PC-9 (cell line): ENCODE data around the gene DENND1A. TPM values are rescaled to one million over a fixed set of nuclear protein-coding genes. Genes with fewer than 3 reads are reported as not detected.

ENCODE experiments used
- BruUV-seq: library from RNA; stranded (reverse); fragments of 400-500 nt; replicated peaks from 2 replicates; lab custom pipeline; 2021; lab: Mats Ljungman, UMichigan
- CTCF ChIA-PET: fragments of 300-600 bp; sonication (Branson Sonifier 250); formaldehyde crosslinking; loops from one replicate; lab custom pipeline; 2022; ENCODE audit warnings: antibody characterized with exemption; lab: Charles Lee
- POLR2A ChIA-PET: fragments of 300-600 bp; sonication (Branson Sonifier 250); formaldehyde crosslinking; loops from one replicate; lab custom pipeline; 2022; ENCODE audit warnings: antibody characterized with exemption; ENCODE audit not compliant: unreplicated experiment; lab: Charles Lee
- DNase-seq, 2 experiments: peaks; one replicate each; pipeline versions ENCODE4 v3.0.0 to v3.0.0-alpha.2; 2015 to 2022; ENCODE audit warnings: mixed read lengths in 1 of 2
- H2AFZ ChIP-seq: fragments of 200-600 bp; sonication (generic); 2 replicates; pipeline ENCODE4 v1.8.1; 2017; ENCODE audit warnings: antibody characterized with exemption
- H3F3A ChIP-seq: fragments of 200-600 bp; sonication (generic); 2 replicates; pipeline ENCODE4 v1.8.1; 2017; ENCODE audit warnings: antibody characterized with exemption, mild to moderate bottlenecking, low read depth; ENCODE audit not compliant: insufficient read depth
- H3K27ac ChIP-seq: fragments of 200-600 bp; sonication (generic); 2 replicates; pipeline ENCODE4 v1.6.1; 2016; ENCODE audit warnings: mixed run types
- H3K27me3 ChIP-seq: fragments of 200-600 bp; sonication (generic); 2 replicates; pipeline ENCODE4 v1.6.1; 2016; ENCODE audit warnings: low read depth, mixed run types; ENCODE audit not compliant: insufficient read depth
- H3K36me3 ChIP-seq: fragments of 200-600 bp; sonication (generic); 2 replicates; pipeline ENCODE4 v1.6.1; 2016; ENCODE audit warnings: low read depth, mixed run types
- H3K4me1 ChIP-seq: fragments of 200-600 bp; sonication (generic); replicated peaks from 2 replicates; pipeline ENCODE4 v1.6.1; 2016; ENCODE audit warnings: mixed run types; ENCODE audit not compliant: insufficient read depth
- H3K4me2 ChIP-seq: fragments of 200-600 bp; sonication (generic); 2 replicates; pipeline ENCODE4 v1.6.1; 2017; ENCODE audit warnings: mixed run types
- H3K4me3 ChIP-seq: fragments of 200-600 bp; sonication (generic); 2 replicates; pipeline ENCODE4 v1.6.1; 2016; ENCODE audit warnings: mixed run types
- H3K79me2 ChIP-seq: fragments of 200-600 bp; sonication (generic); 2 replicates; pipeline ENCODE4 v1.6.1; 2017; ENCODE audit warnings: low read depth, mixed run types
- H3K9me2 ChIP-seq: fragments of 200-600 bp; sonication (generic); 2 replicates; pipeline ENCODE4 v1.8.1; 2017; ENCODE audit warnings: mild to moderate bottlenecking; ENCODE audit not compliant: insufficient read depth
- H3K9me3 ChIP-seq: fragments of 200-600 bp; sonication (generic); 2 replicates; pipeline ENCODE4 v1.8.1; 2016; ENCODE audit warnings: low read depth; ENCODE audit not compliant: insufficient read depth
- H4K20me1 ChIP-seq: fragments of 200-600 bp; sonication (generic); 2 replicates; pipeline ENCODE4 v1.8.1; 2017; ENCODE audit not compliant: insufficient read depth
- CTCF ChIP-seq: fragments of 200-600 bp; sonication (generic); conservative IDR thresholded peaks from 2 replicates; pipeline ENCODE4 v1.6.1; 2017; ENCODE audit warnings: mixed run types, antibody characterized with exemption, mild to moderate bottlenecking, moderate library complexity
- EZH2 ChIP-seq: fragments of 200-600 bp; sonication (generic); IDR thresholded peaks from 2 replicates; pipeline ENCODE4 v1.8.0; 2017; ENCODE audit warnings: antibody characterized with exemption, low read depth
- intact Hi-C: fragments of 100-400 bp; cut with micrococcal nuclease; formaldehyde crosslinking; loops from one replicate; pipeline ENCODE4 v1.10.0; 2022; ENCODE audit not compliant: unreplicated experiment
- total RNA-seq: library from RNA; stranded (reverse); gene quantifications from 2 replicates; pipeline ENCODE4 v1.2.3, GENCODE V29; 2021

DENND1A gene
- total RNA-seq, 1 experiment from 2014 or later, result 37.7 TPM

GRCh38 chr9:123419091-123419490 is 510.8 kb downstream of the DENND1A start:
- H2AFZ ChIP-seq, result no peak overlapping the region
- H3K4me3 ChIP-seq, result no peak overlapping the region
- peaks cover 4% of the 10 kb centered on the region for H4K20me1 ChIP-seq
- no peaks in the 10 kb centered on the region for H3F3A ChIP-seq
- no peak overlapping the region for H3K27ac ChIP-seq
- BruUV-seq, result no TSS peak
- ChIA-PET CTCF (interaction anchor here (0.6 kb wide), 1 partner anchor 9 kb away, joined by 3 read pairs; no protein-coding TSS in a partner anchor), POLR2A (no interaction called here)
- H3K4me1 ChIP-seq, result peaks cover 8% of the 10 kb centered on the region; the same call in 1 of the 2 replicates
- no peaks in the 10 kb centered on the region for H3K9me3 ChIP-seq
- H3K27me3 ChIP-seq, result no peaks in the 10 kb centered on the region
- DNase-seq, result no peak
- TF ChIP-seq CTCF, result no peak
- TF ChIP-seq EZH2, result no peak
- H3K4me2 ChIP-seq, result no peak overlapping the region
- intact Hi-C loops, result no loop called here
- no peaks in the 10 kb centered on the region for H3K9me2 ChIP-seq
- H3K79me2 ChIP-seq, result no peaks in the 10 kb centered on the region
- no peaks in the 10 kb centered on the region for H3K36me3 ChIP-seq

GRCh38 chr9:123418506-123418905 is 511.4 kb downstream of the DENND1A start:
- H4K20me1 ChIP-seq, result peaks cover 4% of the 10 kb centered on the region
- no peaks in the 10 kb centered on the region for H3K9me2 ChIP-seq
- no peaks in the 10 kb centered on the region for H3K27me3 ChIP-seq
- no peaks in the 10 kb centered on the region for H3K9me3 ChIP-seq
- no peaks in the 10 kb centered on the region for H3K79me2 ChIP-seq
- no peak overlapping the region for H3K27ac ChIP-seq
- H3K4me1 ChIP-seq, result peaks cover 8% of the 10 kb centered on the region; the same call in 1 of the 2 replicates
- intact Hi-C loops, result no loop called here
- no peak for TF ChIP-seq EZH2
- TF ChIP-seq CTCF, result no peak
- no peaks in the 10 kb centered on the region for H3F3A ChIP-seq
- H3K4me2 ChIP-seq, result no peak overlapping the region
- DNase-seq, result no peak
- BruUV-seq, result no TSS peak
- no peak overlapping the region for H2AFZ ChIP-seq
- POLR2A ChIA-PET, result no interaction called here
- no peaks in the 10 kb centered on the region for H3K36me3 ChIP-seq
- H3K4me3 ChIP-seq, result no peak overlapping the region
- CTCF ChIA-PET, result interaction anchor here (0.6 kb wide), 2 partner anchors 8 to 583 kb away, joined by 3 to 4 read pairs; no protein-coding TSS in a partner anchor

- POLR2A ChIA-PET, result no interaction called here
- CTCF ChIA-PET, result interaction anchor here (0.6 kb wide), 1 partner anchor 583 kb away, joined by 4 read pairs; no protein-coding TSS in a partner anchor
- H3K4me1 ChIP-seq, result peaks cover 8% of the 10 kb centered on the region; the same call in 1 of the 2 replicates
- no peaks in the 10 kb centered on the region for H3K79me2 ChIP-seq
- no peak overlapping the region for H3K4me3 ChIP-seq
- TF ChIP-seq EZH2, result no peak
- TF ChIP-seq CTCF, result no peak
- no peak overlapping the region for H2AFZ ChIP-seq
- intact Hi-C loops, result no loop called here
- no peak overlapping the region for H3K27ac ChIP-seq
- H3K27me3 ChIP-seq, result no peaks in the 10 kb centered on the region
- H3K4me2 ChIP-seq, result no peak overlapping the region
- H3K9me2 ChIP-seq, result no peaks in the 10 kb centered on the region
- no peak for DNase-seq
- H3K36me3 ChIP-seq, result no peaks in the 10 kb centered on the region
- no peaks in the 10 kb centered on the region for H3F3A ChIP-seq
- no peaks in the 10 kb centered on the region for H3K9me3 ChIP-seq
- BruUV-seq, result no TSS peak
- H4K20me1 ChIP-seq, result peaks cover 4% of the 10 kb centered on the region
Measured at GRCh38 chr9:123418052-123418430, 511.9 kb downstream of the DENND1A start.
